Measurements from ENCODE around the gene ETV3L.

- TF ChIP-seq CTCF (IDR thresholded peaks at IDR 0.05) (peak; percentile 85 to 93 (median 87)), POLR2A (IDR thresholded peaks at IDR 0.05) (no peak), POLR2AphosphoS5 (IDR thresholded peaks at IDR 0.05; ENCODE audit: insufficient read depth in 1 of 2, low read depth in 1 of 2) (no peak)
Observed at GRCh38 chr1:157090196-157090647, 9.4 kb downstream of the ETV3L start.
